Mesodermal cell (in vitro differentiated cells): ENCODE results near the gene PCBP3.

Experiments
- H3K27ac ChIP-seq: 2 replicates; pipeline ENCODE4 v1.7.0; 2013; ENCODE audit warnings: mild to moderate bottlenecking, low read depth, low read length, moderate library complexity; ENCODE audit not compliant: severe bottlenecking
- H3K36me3 ChIP-seq: 2 replicates; pipeline ENCODE4 v1.7.1; 2013; ENCODE audit warnings: mild to moderate bottlenecking, low read length, moderate library complexity; ENCODE audit not compliant: control insufficient read depth, insufficient read depth
- H3K4me1 ChIP-seq: one replicate; pipeline ENCODE4 v1.7.1; 2013; ENCODE audit warnings: mild to moderate bottlenecking, low read length; ENCODE audit not compliant: insufficient read depth, control insufficient read depth, poor library complexity, severe bottlenecking
- H3K4me3 ChIP-seq: 2 replicates; pipeline ENCODE4 v1.7.0; 2013; ENCODE audit warnings: low read length, control low read depth, mild to moderate bottlenecking; ENCODE audit not compliant: insufficient read depth, poor library complexity, severe bottlenecking; ENCODE audit errors: extremely low read depth
- H3K9me3 ChIP-seq: 2 replicates; pipeline ENCODE4 v1.7.1; 2013; ENCODE audit warnings: mild to moderate bottlenecking, low read length, moderate library complexity; ENCODE audit not compliant: control insufficient read depth
- WGBS, 2 experiments: methylation state at CpG; one replicate each; pipeline ENCODE4 v1.1.5; 2013; ENCODE audit warnings: missing lambda C conversion rate in 2 of 2; ENCODE audit not compliant: insufficient coverage in 2 of 2; 5-methylcytosine and 5-hydroxymethylcytosine counted together

The PCBP3 gene

DNA sequence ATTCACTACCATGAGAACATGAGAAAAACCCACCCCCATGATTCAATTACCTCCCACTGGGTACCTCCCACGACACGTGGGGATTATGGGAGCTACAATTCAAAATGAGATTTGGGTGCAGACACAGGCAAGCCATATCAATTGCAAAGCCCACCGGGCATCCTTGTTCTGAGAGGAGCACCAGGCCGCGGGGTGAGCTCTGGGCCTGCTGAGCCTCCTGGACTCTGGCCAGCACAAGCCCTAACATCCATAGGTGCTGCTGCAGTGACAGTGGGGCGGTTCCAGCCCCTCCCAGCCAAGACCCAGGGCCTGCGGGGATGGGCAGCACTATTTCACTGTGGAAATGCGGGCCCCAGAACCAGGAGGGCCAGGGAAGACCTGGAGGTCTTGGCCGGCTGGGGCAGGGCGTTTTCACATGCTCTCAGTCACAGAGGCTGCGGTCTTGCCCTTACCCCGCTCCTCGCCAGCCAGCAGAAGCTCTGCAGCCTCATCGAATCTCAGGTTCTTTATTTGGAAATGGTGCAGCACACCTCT lies 103.8 kb downstream of the PCBP3 start:
- Histone ChIP-seq H3K36me3 (no peaks in the 10 kb centered on the region), H3K4me1 (no peaks in the 10 kb centered on the region), H3K27ac (no peak overlapping the region), H3K4me3 (no peak overlapping the region), H3K9me3 (no peaks in the 10 kb centered on the region)
- WGBS, 2 experiments: 90 to 94% methylated on average over 14 of the region's 14 CpGs

DNA sequence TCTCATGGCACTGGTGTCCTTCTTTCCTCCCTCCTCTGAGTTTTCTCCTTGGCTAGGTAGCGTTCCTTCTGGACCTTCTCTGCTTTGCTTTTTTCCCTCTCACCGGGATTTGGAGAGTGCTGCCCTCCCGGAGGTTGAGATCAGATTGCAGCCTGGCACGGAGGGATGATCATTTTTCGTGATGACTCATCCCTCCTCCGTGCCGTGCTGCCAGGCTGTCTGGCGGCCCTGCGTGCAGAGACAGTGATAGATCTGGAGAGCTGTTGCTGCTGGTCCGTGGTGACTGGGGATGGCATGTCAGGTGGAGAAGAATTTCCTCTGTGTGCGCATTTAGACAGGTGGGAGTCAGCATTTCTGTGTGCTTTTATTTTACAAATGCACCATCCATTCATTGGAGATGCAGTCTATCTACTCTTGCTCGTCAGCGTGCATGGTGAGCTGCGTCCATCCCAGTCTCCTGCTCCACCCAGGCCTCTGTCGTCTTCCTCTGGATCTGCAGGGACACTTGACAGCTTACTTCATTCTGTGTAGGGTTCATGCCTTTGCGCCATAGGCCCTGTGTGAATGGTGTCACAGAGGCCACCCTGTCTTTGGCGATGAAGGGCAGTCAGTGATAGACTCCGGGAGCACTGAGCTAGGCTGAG lies 104.4 kb downstream of the PCBP3 start:
- H3K27ac ChIP-seq: no peak overlapping the region
- no peaks in the 10 kb centered on the region for H3K9me3 ChIP-seq
- no peaks in the 10 kb centered on the region for H3K4me1 ChIP-seq
- no peak overlapping the region for H3K4me3 ChIP-seq
- H3K36me3 ChIP-seq: no peaks in the 10 kb centered on the region
- 61 to 69% methylated on average over 16 to 18 of the region's 18 CpGs for WGBS, 2 experiments

DNA sequence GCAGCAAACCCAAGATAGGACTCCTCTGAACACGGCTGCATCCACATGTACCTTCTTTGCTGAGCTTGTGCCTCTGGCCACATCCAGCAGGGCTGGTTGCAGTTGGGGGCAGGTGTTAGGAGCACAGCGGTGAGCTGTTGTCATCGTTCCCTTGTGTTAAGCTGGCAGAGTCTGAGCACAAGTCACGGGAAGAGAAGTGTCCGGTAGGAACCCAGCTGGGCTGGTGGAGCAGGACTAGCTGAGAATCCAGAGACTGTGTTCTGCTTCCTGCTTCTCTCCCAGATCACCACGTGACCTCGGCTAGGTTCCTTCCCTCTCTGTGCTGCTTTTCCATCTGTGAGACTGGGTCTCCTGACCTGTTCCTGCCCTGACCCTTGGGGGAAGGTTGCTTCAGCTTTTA lies 105.1 kb downstream of the PCBP3 start:
- Histone ChIP-seq H3K27ac (no peak overlapping the region), H3K4me1 (no peaks in the 10 kb centered on the region), H3K9me3 (no peaks in the 10 kb centered on the region), H3K4me3 (no peak overlapping the region), H3K36me3 (no peaks in the 10 kb centered on the region)
- WGBS, 2 experiments: 92 to 93% methylated on average over 6 of the region's 7 CpGs

DNA sequence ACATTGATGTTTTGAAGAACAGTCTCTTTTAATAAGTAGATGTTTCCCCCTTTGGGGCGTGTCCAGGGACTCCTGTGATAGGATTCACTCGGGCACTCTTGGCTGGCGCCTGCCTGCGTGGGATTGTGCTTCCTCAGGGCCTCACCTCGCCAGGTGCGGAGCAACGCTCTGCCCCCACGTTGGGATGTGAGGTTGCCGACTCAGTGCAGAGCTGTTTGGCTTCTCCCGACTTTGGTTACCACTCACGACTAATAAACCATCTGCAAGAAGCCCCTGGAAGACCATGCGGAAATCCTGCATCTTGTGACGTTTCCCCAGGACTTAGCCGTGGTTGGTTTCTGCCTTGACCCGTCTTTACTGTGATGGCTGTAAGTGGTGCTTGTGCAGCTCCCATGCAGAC lies 106.4 kb downstream of the PCBP3 start:
- Histone ChIP-seq H3K9me3 (no peaks in the 10 kb centered on the region), H3K36me3 (no peaks in the 10 kb centered on the region), H3K4me1 (no peaks in the 10 kb centered on the region), H3K27ac (no peak overlapping the region), H3K4me3 (no peak overlapping the region)
- WGBS, 2 experiments: 91 to 97% methylated on average over 13 to 14 of the region's 15 CpGs

DNA sequence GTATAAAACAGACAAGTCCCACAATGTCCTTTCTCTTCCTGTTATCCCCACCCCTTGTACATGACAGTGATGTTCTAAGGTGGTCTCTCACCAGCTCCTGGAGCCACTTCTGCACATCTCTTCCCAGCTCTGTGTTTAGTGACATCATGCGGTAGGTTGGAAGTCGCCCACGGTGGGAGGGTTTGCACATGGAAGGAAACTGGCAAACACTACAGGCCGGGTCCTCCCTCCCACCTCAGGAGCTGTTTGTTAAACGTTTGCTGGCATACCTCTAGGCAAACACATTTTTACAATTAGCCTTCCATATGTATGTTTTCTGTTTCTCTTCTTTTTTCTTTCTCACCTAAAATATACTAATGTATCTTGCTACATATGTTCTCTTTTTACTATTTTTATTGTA lies 107.4 kb downstream of the PCBP3 start:
- no peaks in the 10 kb centered on the region for H3K4me1 ChIP-seq
- no peaks in the 10 kb centered on the region for H3K9me3 ChIP-seq
- H3K4me3 ChIP-seq: no peak overlapping the region
- no peaks in the 10 kb centered on the region for H3K36me3 ChIP-seq
- no peak overlapping the region for H3K27ac ChIP-seq
- 43 to 72% methylated on average over 2 to 5 of the region's 5 CpGs for WGBS, 2 experiments

DNA sequence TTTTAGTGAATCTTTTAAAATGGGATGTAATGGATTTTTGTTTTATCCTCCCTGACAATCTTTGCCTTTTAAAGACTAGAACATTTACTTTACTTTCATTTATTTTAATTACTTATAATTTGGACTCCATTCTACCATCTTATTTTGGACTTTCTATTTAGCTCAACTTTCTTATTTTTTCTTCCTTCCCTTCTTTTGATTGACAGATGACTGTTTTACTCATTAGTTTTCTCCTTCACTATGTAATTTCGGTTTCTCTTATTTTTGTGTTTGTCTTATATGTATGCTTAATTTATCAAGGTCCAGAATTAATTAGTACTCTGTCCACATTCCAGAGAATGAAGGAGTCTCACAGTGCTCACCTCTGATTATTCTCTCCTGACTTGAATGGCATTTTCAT lies 109.9 kb downstream of the PCBP3 start:
- no peaks in the 10 kb centered on the region for H3K9me3 ChIP-seq
- H3K27ac ChIP-seq: no peak overlapping the region
- H3K36me3 ChIP-seq: no peaks in the 10 kb centered on the region
- H3K4me3 ChIP-seq: no peak overlapping the region
- no peaks in the 10 kb centered on the region for H3K4me1 ChIP-seq
- WGBS, 2 experiments: no CpG with 5 or more reads among the region's 1 CpG

DNA sequence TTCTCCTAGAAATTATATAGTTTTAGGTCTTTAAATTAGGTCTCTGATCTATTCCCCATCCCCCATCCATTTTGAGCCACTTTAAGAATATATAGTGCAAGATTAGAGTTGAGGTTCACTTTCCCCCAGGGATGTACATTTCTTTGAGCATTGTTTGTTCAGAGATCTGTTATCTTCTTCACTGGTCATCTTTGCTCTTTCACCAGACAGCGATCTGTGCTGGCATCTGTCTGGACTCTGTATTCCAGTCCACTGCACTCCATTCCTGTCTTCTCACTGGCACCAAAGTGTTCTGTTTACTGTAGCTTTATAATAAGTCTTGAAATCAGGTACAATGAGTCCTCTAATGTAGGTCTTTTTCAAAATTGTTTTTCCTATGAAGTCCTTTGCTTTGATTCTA lies 112.5 kb downstream of the PCBP3 start:
- no peak overlapping the region for H3K4me3 ChIP-seq
- no peaks in the 10 kb centered on the region for H3K4me1 ChIP-seq
- no peak overlapping the region for H3K27ac ChIP-seq
- no peaks in the 10 kb centered on the region for H3K36me3 ChIP-seq
- no peaks in the 10 kb centered on the region for H3K9me3 ChIP-seq
- no CpG with 5 or more reads among the region's 1 CpG for WGBS, 2 experiments

DNA sequence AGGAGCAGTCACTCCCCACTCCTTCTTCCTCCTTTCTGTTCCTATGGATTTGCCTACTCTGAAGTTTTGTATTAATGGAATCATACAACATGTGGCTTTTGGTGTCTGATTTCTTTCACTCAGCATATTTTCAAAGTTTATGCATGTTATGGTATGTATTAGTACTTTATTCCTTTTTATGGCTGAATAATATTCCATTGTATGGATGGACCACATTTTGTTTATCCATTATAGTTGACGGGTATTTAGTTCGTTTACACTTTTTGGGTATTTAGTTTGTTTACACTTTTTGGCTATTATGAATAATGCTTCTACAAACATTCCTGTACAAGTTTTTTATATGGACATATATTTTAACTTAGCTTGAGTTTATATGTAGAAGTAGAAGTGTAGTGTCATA lies 113.1 kb downstream of the PCBP3 start:
- WGBS, 2 experiments: no CpG with 5 or more reads among the region's 2 CpGs
- H3K9me3 ChIP-seq: no peaks in the 10 kb centered on the region
- H3K27ac ChIP-seq: no peak overlapping the region
- H3K4me3 ChIP-seq: no peak overlapping the region
- no peaks in the 10 kb centered on the region for H3K36me3 ChIP-seq
- H3K4me1 ChIP-seq: no peaks in the 10 kb centered on the region

DNA sequence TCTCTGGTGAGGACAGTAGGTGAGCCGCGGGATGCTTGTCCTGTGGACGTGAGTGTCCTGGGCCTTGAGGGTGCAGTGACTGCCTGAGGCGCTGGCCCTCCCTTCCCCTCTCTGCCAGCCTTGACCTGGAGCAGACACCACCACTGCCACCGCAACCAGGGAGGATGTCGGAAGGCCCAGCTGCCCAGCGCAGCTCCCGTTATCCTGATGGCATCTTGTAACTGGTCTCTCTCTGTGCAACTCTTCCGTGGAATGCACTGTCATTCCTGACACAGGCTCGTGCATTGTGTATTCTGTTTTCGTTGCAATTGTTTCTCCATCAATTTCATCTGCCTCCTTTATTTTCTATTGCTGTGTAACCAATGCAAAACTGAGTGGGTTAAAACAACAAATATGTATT lies 118.2 kb downstream of the PCBP3 start:
- no peak overlapping the region for H3K4me3 ChIP-seq
- 93 to 97% methylated on average over 7 to 8 of the region's 11 CpGs for whole genome bisulfite sequencing, 2 experiments
- H3K27ac ChIP-seq: no peak overlapping the region
- no peaks in the 10 kb centered on the region for H3K36me3 ChIP-seq
- no peaks in the 10 kb centered on the region for H3K9me3 ChIP-seq
- H3K4me1 ChIP-seq: no peaks in the 10 kb centered on the region

DNA sequence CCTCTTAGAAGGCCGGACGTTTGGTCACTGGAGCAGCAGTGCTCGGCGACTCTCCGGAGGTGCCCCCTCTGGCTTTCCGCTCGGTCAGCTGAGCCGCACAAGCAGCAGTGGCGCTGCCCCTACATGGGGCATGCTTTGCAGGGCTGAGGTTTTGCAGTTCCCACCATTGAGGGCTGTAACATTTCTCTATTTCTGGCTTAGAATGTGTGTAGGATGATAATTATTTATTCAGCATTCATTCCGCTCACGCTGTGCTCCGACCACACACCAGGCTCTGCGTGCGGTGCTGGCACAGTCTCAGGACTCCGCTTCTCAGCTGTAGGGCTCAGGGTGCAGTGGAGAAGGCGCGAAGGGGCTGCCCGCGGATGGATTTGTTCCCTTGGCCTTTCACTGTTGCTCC lies 119.5 kb downstream of the PCBP3 start:
- H3K9me3 ChIP-seq: no peaks in the 10 kb centered on the region
- H3K36me3 ChIP-seq: no peaks in the 10 kb centered on the region
- H3K4me1 ChIP-seq: no peaks in the 10 kb centered on the region
- no peak overlapping the region for H3K4me3 ChIP-seq
- no peak overlapping the region for H3K27ac ChIP-seq
- 89 to 91% methylated on average over 19 of the region's 19 CpGs for WGBS, 2 experiments

DNA sequence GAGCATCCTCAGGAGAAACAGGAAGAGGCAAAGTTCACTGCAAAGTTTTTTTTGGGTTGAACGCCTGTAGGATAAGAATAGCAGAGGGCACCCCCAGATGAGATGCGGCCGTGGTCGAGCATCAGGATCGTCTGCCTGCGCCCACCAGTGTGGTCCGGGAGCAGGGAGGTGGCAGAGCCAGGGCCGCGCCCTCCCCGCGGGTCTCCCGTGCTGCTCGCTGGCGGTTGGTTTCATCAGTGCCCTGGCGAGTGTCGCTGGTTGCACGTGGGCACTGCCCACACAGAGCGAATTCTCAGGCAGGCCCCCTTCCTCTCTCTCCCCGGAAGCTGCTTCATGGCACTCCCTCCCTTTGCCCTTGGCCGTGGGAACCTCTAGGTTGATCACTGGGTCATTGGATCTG lies 120.0 kb downstream of the PCBP3 start:
- H3K27ac ChIP-seq: no peak overlapping the region
- H3K4me3 ChIP-seq: no peak overlapping the region
- H3K36me3 ChIP-seq: no peaks in the 10 kb centered on the region
- H3K9me3 ChIP-seq: no peaks in the 10 kb centered on the region
- WGBS, 2 experiments: 93 to 95% methylated on average over 18 of the region's 20 CpGs
- H3K4me1 ChIP-seq: no peaks in the 10 kb centered on the region
